H1 (cell line): ENCODE data around the gene CCNK. TPM values are rescaled to one million over a fixed set of nuclear protein-coding genes. Genes with fewer than 3 reads are reported as not detected.

ENCODE experiments used
- ATF2 ChIP-seq: IDR thresholded peaks from 2 replicates; pipeline ENCODE4 v1.6.1; 2012; ENCODE audit warnings: low read length, inconsistent platforms
- BRCA1 ChIP-seq: IDR thresholded peaks from 2 replicates; pipeline ENCODE4 v1.6.1; 2012; ENCODE audit warnings: low read depth, low read length, improper control_type of control experiment
- JUND ChIP-seq: IDR thresholded peaks from 2 replicates; pipeline ENCODE4 v1.6.1; 2011; ENCODE audit warnings: mild to moderate bottlenecking, improper control_type of control experiment, low read length
- polyA plus RNA-seq, 7 experiments: library from polyadenylated mRNA; depleted of rRNA in 3 of 7; stranded (reverse) in 5 of 7; unstranded in 2 of 7; fragments of >200 nt in 5 of 7; fragments of 200-250 nt in 2 of 7; gene quantifications; 1 replicate in 5 of 7; 2 replicates in 1 of 7; 4 replicates in 1 of 7; pipeline versions ENCODE4 v1.2.1 to v1.2.3, GENCODE V29; 2011 to 2013; ENCODE audit warnings: missing spikeins in 2 of 7, mixed read lengths in 2 of 7
- total RNA-seq: library from RNA; stranded (reverse); fragmentation: NEBNext Ultra II Directional; extraction: Animal tissue kit (Norgen Biotek cat#: 25700); gene quantifications from 2 replicates; pipeline ENCODE4 v1.2.1, GENCODE V29; 2021

Gene CCNK
- total and polyA plus RNA-seq, 2 of the 8 experiments (the other 6 are each of a cell fraction or from before 2014, with no cell fraction given), result 10.7 to 82.7 TPM

GRCh38 chr14:99467336-99468078, 13.7 kb upstream of the CCNK start (continued):
- TF ChIP-seq ATF2 (no peak), BRCA1 (no peak), JUND (no peak)
